Activated B cell treated with CpG ODN at 0.5 μM for 24 hours (primary cell): Measurements from ENCODE around the gene CEP89. TPM values are rescaled to one million over a fixed set of nuclear protein-coding genes. Genes with fewer than 3 reads are reported as not detected.
"Not testable (repeated sequence)": the region's sequence is repeated elsewhere in the genome, so short reads cannot be mapped to it uniquely, and the experiment has no call there.

Experiments used
- ATAC-seq: fragments of 200-7000 bp; cut with Tn5 transposase; one replicate; pipeline ENCODE4 v1.10.0; 2021; ENCODE audit warnings: low read depth, mild to moderate bottlenecking, moderate library complexity
- CTCF ChIA-PET: fragments of 350-600 bp; sonication (Branson Sonifier 250); formaldehyde crosslinking; loops from one replicate; lab custom pipeline; 2021; ENCODE audit warnings: antibody characterized with exemption; lab: Charles Lee
- POLR2A ChIA-PET: fragments of 350-600 bp; sonication (Branson Sonifier 250); formaldehyde crosslinking; loops from one replicate; lab custom pipeline; 2021; ENCODE audit warnings: antibody characterized with exemption; lab: Charles Lee
- DNase-seq: peaks from one replicate; pipeline ENCODE4 v3.0.0; 2022
- H3K27ac Mint-ChIP-seq: one replicate; pipeline ENCODE4 v1.8.0; 2020; ENCODE audit warnings: mixed read lengths
- H3K27me3 Mint-ChIP-seq: one replicate; pipeline ENCODE4 v1.8.0; 2021; ENCODE audit warnings: mixed read lengths
- H3K36me3 Mint-ChIP-seq: one replicate; pipeline ENCODE4 v1.8.0; 2021; ENCODE audit warnings: low read depth, mixed read lengths
- H3K4me1 Mint-ChIP-seq: one replicate; pipeline ENCODE4 v1.8.0; 2021; ENCODE audit warnings: mixed read lengths
- H3K4me3 Mint-ChIP-seq: one replicate; pipeline ENCODE4 v1.8.0; 2020; ENCODE audit warnings: mild to moderate bottlenecking, mixed read lengths
- H3K9me3 Mint-ChIP-seq: one replicate; pipeline ENCODE4 v1.8.0; 2020; ENCODE audit warnings: mixed read lengths
- CTCF ChIP-seq: fragments of 200-600 bp; IDR thresholded peaks from one replicate; pipeline ENCODE4 v1.8.0; 2022; ENCODE audit warnings: antibody characterized with exemption, mild to moderate bottlenecking
- intact Hi-C: fragments of 100-400 bp; cut with micrococcal nuclease; formaldehyde crosslinking; loops from one replicate; pipeline ENCODE4 v1.15.1; 2024
- total RNA-seq: library from RNA; stranded (reverse); gene quantifications from 2 replicates; pipeline ENCODE4 v1.2.3, GENCODE V29; 2022

CEP89 gene
- total RNA-seq, 1 donor from 2014 or later: 19.4 TPM

GRCh38 chr19:32842061-32842460 lies 129.7 kb downstream of the CEP89 start:
- Mint-ChIP-seq H3K9me3 (peaks cover 18% of the 10 kb centered on the region), H3K4me3 (no peak overlapping the region), H3K27me3 (no peaks in the 10 kb centered on the region), H3K27ac (no peak overlapping the region), H3K36me3 (peaks cover 3% of the 10 kb centered on the region), H3K4me1 (no peaks in the 10 kb centered on the region)
- TF ChIP-seq CTCF: no peak
- intact Hi-C loops: no loop called here
- ATAC-seq (no peak), DNase-seq (no peak)
- CTCF ChIA-PET: no interaction called here
- POLR2A ChIA-PET: no interaction called here

- Mint-ChIP-seq H3K36me3 (peaks cover 3% of the 10 kb centered on the region), H3K4me1 (no peaks in the 10 kb centered on the region), H3K9me3 (peaks cover 15% of the 10 kb centered on the region), H3K4me3 (no peak overlapping the region), H3K27ac (no peak overlapping the region), H3K27me3 (no peaks in the 10 kb centered on the region)
- no peak for TF ChIP-seq CTCF
- ATAC-seq (no peak), DNase-seq (no peak)
- ChIA-PET POLR2A (no interaction called here), CTCF (no interaction called here)
- intact Hi-C loops: no loop called here
Measured at GRCh38 chr19:32837531-32837930, 134.2 kb downstream of the CEP89 start.

GRCh38 chr19:32833388-32833787 lies 138.4 kb downstream of the CEP89 start:
- H3K36me3 Mint-ChIP-seq, ATAC-seq, H3K27ac Mint-ChIP-seq: not testable (repeated sequence)

GRCh38 chr19:32832825-32833224 lies 138.9 kb downstream of the CEP89 start:
- H3K9me3 Mint-ChIP-seq, H3K27me3 Mint-ChIP-seq, H3K4me3 Mint-ChIP-seq, H3K4me1 Mint-ChIP-seq, intact Hi-C loops, H3K27ac Mint-ChIP-seq, CTCF ChIA-PET, H3K36me3 Mint-ChIP-seq, DNase-seq, ATAC-seq, POLR2A ChIA-PET: not testable (repeated sequence)

More at GRCh38 chr19:32833388-32833787, 138.4 kb downstream of the CEP89 start:
- H3K9me3 Mint-ChIP-seq, H3K27me3 Mint-ChIP-seq, H3K4me1 Mint-ChIP-seq, DNase-seq, POLR2A ChIA-PET, H3K4me3 Mint-ChIP-seq, intact Hi-C loops, CTCF ChIA-PET: not testable (repeated sequence)

- CTCF ChIA-PET, DNase-seq, H3K4me1 Mint-ChIP-seq, intact Hi-C loops, ATAC-seq, H3K4me3 Mint-ChIP-seq, POLR2A ChIA-PET, H3K27me3 Mint-ChIP-seq, H3K27ac Mint-ChIP-seq, H3K9me3 Mint-ChIP-seq, H3K36me3 Mint-ChIP-seq: not testable (repeated sequence)
Measured at GRCh38 chr19:32832094-32832493, 139.7 kb downstream of the CEP89 start.

GRCh38 chr19:32831611-32832010 lies 140.1 kb downstream of the CEP89 start:
- Mint-ChIP-seq H3K36me3 (no peaks in the 10 kb centered on the region), H3K27me3 (no peaks in the 10 kb centered on the region), H3K27ac (no peak overlapping the region), H3K4me3 (no peak overlapping the region), H3K9me3 (peaks cover 2% of the 10 kb centered on the region), H3K4me1 (no peaks in the 10 kb centered on the region)
- DNase-seq (no peak), ATAC-seq (no peak)
- CTCF ChIA-PET: no interaction called here
- intact Hi-C loops: no loop called here
- POLR2A ChIA-PET: no interaction called here
- TF ChIP-seq CTCF: no peak
